ENCODE data around the gene USP53. TPM values are rescaled to one million over a fixed set of nuclear protein-coding genes. Genes with fewer than 3 reads are reported as not detected.
A peak's percentile ranks its signal among the peaks of the same experiment; 100 is the strongest.
"Not testable (repeated sequence)": the region's sequence is repeated elsewhere in the genome, so short reads cannot be mapped to it uniquely, and the experiment has no call there.

USP53 gene
- total RNA-seq: 20.1 TPM

GRCh38 chr4:119212234-119212963 is at the start of gene USP53:
TSS of gene USP53 (plus strand) at chr4:119212713. CDS start at chr4:119239760, 27,047 bp downstream.
- no peaks in the 10 kb centered on the region for H3K9me3 ChIP-seq (ENCODE audit: low read depth, low read length)
- H3K27me3 ChIP-seq (ENCODE audit: insufficient read depth, low read length): no peaks in the 10 kb centered on the region
- peaks cover 11% of the 10 kb centered on the region for H3K4me1 ChIP-seq (ENCODE audit: insufficient read depth, low read length)
- peak within 1 kb of the TSS; percentile 74 for H3K4me3 ChIP-seq (ENCODE audit: low read length)

GRCh38 chr4:119165767-119166166 is 46.7 kb upstream of the USP53 start:
- no peak overlapping the region for H3K4me3 ChIP-seq (ENCODE audit: low read length)
- H3K4me1 ChIP-seq (ENCODE audit: insufficient read depth, low read length): no peaks in the 10 kb centered on the region
- no peaks in the 10 kb centered on the region for H3K9me3 ChIP-seq (ENCODE audit: low read depth, low read length)
- no peaks in the 10 kb centered on the region for H3K27me3 ChIP-seq (ENCODE audit: insufficient read depth, low read length)

- Histone ChIP-seq H3K4me3 (ENCODE audit: low read length) (no peak overlapping the region), H3K9me3 (ENCODE audit: low read depth, low read length) (no peaks in the 10 kb centered on the region), H3K4me1 (ENCODE audit: insufficient read depth, low read length) (no peaks in the 10 kb centered on the region), H3K27me3 (ENCODE audit: insufficient read depth, low read length) (no peaks in the 10 kb centered on the region)
Measured at GRCh38 chr4:119170195-119170594, 42.3 kb upstream of the USP53 start.

GRCh38 chr4:119172223-119172622 is 40.3 kb upstream of the USP53 start:
- H3K27me3 ChIP-seq (ENCODE audit: insufficient read depth, low read length): no peaks in the 10 kb centered on the region
- H3K9me3 ChIP-seq (ENCODE audit: low read depth, low read length): no peaks in the 10 kb centered on the region
- H3K4me3 ChIP-seq (ENCODE audit: low read length): no peak overlapping the region
- H3K4me1 ChIP-seq (ENCODE audit: insufficient read depth, low read length): no peaks in the 10 kb centered on the region

- not testable (repeated sequence) for H3K27me3 ChIP-seq (ENCODE audit: insufficient read depth, low read length); H3K4me3 ChIP-seq (ENCODE audit: low read length); H3K4me1 ChIP-seq (ENCODE audit: insufficient read depth, low read length); H3K9me3 ChIP-seq (ENCODE audit: low read depth, low read length)
Measured at GRCh38 chr4:119173729-119174361, 38.7 kb upstream of the USP53 start.

GRCh38 chr4:119179011-119179410 is 33.5 kb upstream of the USP53 start:
- no peaks in the 10 kb centered on the region for H3K9me3 ChIP-seq (ENCODE audit: low read depth, low read length)
- no peaks in the 10 kb centered on the region for H3K4me1 ChIP-seq (ENCODE audit: insufficient read depth, low read length)

GRCh38 chr4:119184128-119184527 is 28.4 kb upstream of the USP53 start:
- Histone ChIP-seq H3K4me1 (ENCODE audit: insufficient read depth, low read length) (no peaks in the 10 kb centered on the region), H3K9me3 (ENCODE audit: low read depth, low read length) (no peaks in the 10 kb centered on the region), H3K4me3 (ENCODE audit: low read length) (no peak overlapping the region), H3K27me3 (ENCODE audit: insufficient read depth, low read length) (no peaks in the 10 kb centered on the region)

More at GRCh38 chr4:119179011-119179410, 33.5 kb upstream of the USP53 start:
- no peaks in the 10 kb centered on the region for H3K27me3 ChIP-seq (ENCODE audit: insufficient read depth, low read length)
- H3K4me3 ChIP-seq (ENCODE audit: low read length): no peak overlapping the region

- H3K27me3 ChIP-seq (ENCODE audit: insufficient read depth, low read length): no peaks in the 10 kb centered on the region
- H3K9me3 ChIP-seq (ENCODE audit: low read depth, low read length): no peaks in the 10 kb centered on the region
- no peak overlapping the region for H3K4me3 ChIP-seq (ENCODE audit: low read length)
- no peaks in the 10 kb centered on the region for H3K4me1 ChIP-seq (ENCODE audit: insufficient read depth, low read length)
Measured at GRCh38 chr4:119189638-119190037, 22.9 kb upstream of the USP53 start.

- H3K4me3 ChIP-seq (ENCODE audit: low read length): no peak overlapping the region
- no peaks in the 10 kb centered on the region for H3K9me3 ChIP-seq (ENCODE audit: low read depth, low read length)
- H3K4me1 ChIP-seq (ENCODE audit: insufficient read depth, low read length): no peaks in the 10 kb centered on the region
- no peaks in the 10 kb centered on the region for H3K27me3 ChIP-seq (ENCODE audit: insufficient read depth, low read length)
Measured at GRCh38 chr4:119190354-119190753, 22.2 kb upstream of the USP53 start.

- H3K27me3 ChIP-seq (ENCODE audit: insufficient read depth, low read length): no peaks in the 10 kb centered on the region
- no peaks in the 10 kb centered on the region for H3K9me3 ChIP-seq (ENCODE audit: low read depth, low read length)
- H3K4me3 ChIP-seq (ENCODE audit: low read length): no peak overlapping the region
- H3K4me1 ChIP-seq (ENCODE audit: insufficient read depth, low read length): no peaks in the 10 kb centered on the region
Measured at GRCh38 chr4:119191505-119191904, 21.0 kb upstream of the USP53 start.

- H3K4me3 ChIP-seq (ENCODE audit: low read length): no peak overlapping the region
- H3K9me3 ChIP-seq (ENCODE audit: low read depth, low read length): no peaks in the 10 kb centered on the region
- no peaks in the 10 kb centered on the region for H3K27me3 ChIP-seq (ENCODE audit: insufficient read depth, low read length)
- no peaks in the 10 kb centered on the region for H3K4me1 ChIP-seq (ENCODE audit: insufficient read depth, low read length)
Measured at GRCh38 chr4:119197772-119198212, 14.7 kb upstream of the USP53 start.

- no peaks in the 10 kb centered on the region for H3K27me3 ChIP-seq (ENCODE audit: insufficient read depth, low read length)
- H3K4me1 ChIP-seq (ENCODE audit: insufficient read depth, low read length): no peaks in the 10 kb centered on the region
- no peak overlapping the region for H3K4me3 ChIP-seq (ENCODE audit: low read length)
- no peaks in the 10 kb centered on the region for H3K9me3 ChIP-seq (ENCODE audit: low read depth, low read length)
Measured at GRCh38 chr4:119204916-119205315, 7.6 kb upstream of the USP53 start.

GRCh38 chr4:119205690-119206089 is 6.8 kb upstream of the USP53 start:
- no peaks in the 10 kb centered on the region for H3K9me3 ChIP-seq (ENCODE audit: low read depth, low read length)
- no peaks in the 10 kb centered on the region for H3K27me3 ChIP-seq (ENCODE audit: insufficient read depth, low read length)
- no peak overlapping the region for H3K4me3 ChIP-seq (ENCODE audit: low read length)
- H3K4me1 ChIP-seq (ENCODE audit: insufficient read depth, low read length): no peaks in the 10 kb centered on the region

GRCh38 chr4:119206178-119206577 is 6.3 kb upstream of the USP53 start:
- Histone ChIP-seq H3K4me1 (ENCODE audit: insufficient read depth, low read length) (no peaks in the 10 kb centered on the region), H3K27me3 (ENCODE audit: insufficient read depth, low read length) (no peaks in the 10 kb centered on the region), H3K4me3 (ENCODE audit: low read length) (no peak overlapping the region), H3K9me3 (ENCODE audit: low read depth, low read length) (no peaks in the 10 kb centered on the region)

- no peaks in the 10 kb centered on the region for H3K27me3 ChIP-seq (ENCODE audit: insufficient read depth, low read length)
- H3K4me3 ChIP-seq (ENCODE audit: low read length): no peak overlapping the region
- peaks cover 3% of the 10 kb centered on the region for H3K4me1 ChIP-seq (ENCODE audit: insufficient read depth, low read length)
- H3K9me3 ChIP-seq (ENCODE audit: low read depth, low read length): no peaks in the 10 kb centered on the region
Measured at GRCh38 chr4:119207051-119207450, 5.5 kb upstream of the USP53 start.

- no peaks in the 10 kb centered on the region for H3K9me3 ChIP-seq (ENCODE audit: low read depth, low read length)
- H3K4me3 ChIP-seq (ENCODE audit: low read length): no peak overlapping the region
- H3K4me1 ChIP-seq (ENCODE audit: insufficient read depth, low read length): peaks cover 11% of the 10 kb centered on the region
- no peaks in the 10 kb centered on the region for H3K27me3 ChIP-seq (ENCODE audit: insufficient read depth, low read length)
Measured at GRCh38 chr4:119209077-119209476, 3.4 kb upstream of the USP53 start.

Measured in mononuclear cell (primary cell).